RWPE2 (cell line): Measurements from ENCODE around the gene CLMP.
A peak's percentile ranks its signal among the peaks of the same experiment; 100 is the strongest.

Experiments used
- ATAC-seq: fragments of 200-7000 bp; cut with Tn5 transposase; 3 replicates; pipeline ENCODE4 v1.9.1; 2021; ENCODE audit warnings: low read depth
- DNase-seq: peaks from one replicate; pipeline ENCODE4 v3.0.0-alpha.2; 2020; ENCODE audit warnings: low spot score
- H3K27ac ChIP-seq: fragments of 450-650 bp; 2 replicates; pipeline ENCODE4 v1.5.1; 2017; ENCODE audit warnings: mild to moderate bottlenecking; ENCODE audit not compliant: poor library complexity, severe bottlenecking
- H3K27me3 ChIP-seq: fragments of 250-450 bp; sonication (Bioruptor Pico); 2 replicates; pipeline ENCODE4 v1.5.1; 2021; ENCODE audit warnings: mild to moderate bottlenecking, moderate library complexity; ENCODE audit not compliant: insufficient read depth, poor library complexity, severe bottlenecking
- H3K36me3 ChIP-seq: fragments of 250-450 bp; sonication (Bioruptor Pico); 2 replicates; pipeline ENCODE4 v1.5.1; 2020; ENCODE audit warnings: low read depth, mild to moderate bottlenecking, moderate library complexity
- H3K4me1 ChIP-seq: fragments of 250-450 bp; sonication (Bioruptor Pico); 2 replicates; pipeline ENCODE4 v1.5.1; 2021; ENCODE audit warnings: mild to moderate bottlenecking, moderate library complexity; ENCODE audit not compliant: insufficient read depth, poor library complexity, severe bottlenecking
- H3K4me3 ChIP-seq: fragments of 250-450 bp; sonication (Bioruptor Pico); 2 replicates; pipeline ENCODE4 v1.5.1; 2021; ENCODE audit warnings: mild to moderate bottlenecking, moderate library complexity; ENCODE audit not compliant: severe bottlenecking
- H3K9me3 ChIP-seq: fragments of 250-450 bp; sonication (Bioruptor Pico); 2 replicates; pipeline ENCODE4 v1.5.1; 2021; ENCODE audit warnings: mild to moderate bottlenecking, moderate library complexity; ENCODE audit not compliant: severe bottlenecking
- TF ChIP-seq, protein P1 (sequence below): fragments of 450-650 bp; IDR thresholded peaks from one replicate; pipeline ENCODE4 v1.5.1; 2017; ENCODE audit warnings: mild to moderate bottlenecking, moderate library complexity; ENCODE audit not compliant: poor library complexity, severe bottlenecking

CLMP gene

DNA sequence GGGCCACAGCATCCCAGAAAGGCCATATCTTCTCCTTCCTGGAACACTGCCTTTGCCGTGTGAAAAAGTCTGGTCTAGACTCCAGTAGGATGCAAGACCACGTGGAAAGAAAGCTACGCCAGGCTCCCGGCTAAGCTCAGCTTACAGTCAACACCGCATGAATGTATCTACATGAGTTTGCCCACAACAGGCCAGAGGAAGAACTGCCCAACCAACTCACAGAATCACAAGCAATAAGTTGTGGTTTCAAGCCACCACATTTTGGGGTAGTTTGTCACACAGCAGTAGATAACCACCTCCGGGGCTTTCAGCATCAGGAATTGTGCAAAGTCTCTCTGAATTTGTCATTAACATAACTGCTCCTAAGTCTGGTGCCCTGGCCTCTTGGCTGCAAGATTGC, 160.5 kb downstream of the CLMP start:
- TF ChIP-seq, protein P1, sequence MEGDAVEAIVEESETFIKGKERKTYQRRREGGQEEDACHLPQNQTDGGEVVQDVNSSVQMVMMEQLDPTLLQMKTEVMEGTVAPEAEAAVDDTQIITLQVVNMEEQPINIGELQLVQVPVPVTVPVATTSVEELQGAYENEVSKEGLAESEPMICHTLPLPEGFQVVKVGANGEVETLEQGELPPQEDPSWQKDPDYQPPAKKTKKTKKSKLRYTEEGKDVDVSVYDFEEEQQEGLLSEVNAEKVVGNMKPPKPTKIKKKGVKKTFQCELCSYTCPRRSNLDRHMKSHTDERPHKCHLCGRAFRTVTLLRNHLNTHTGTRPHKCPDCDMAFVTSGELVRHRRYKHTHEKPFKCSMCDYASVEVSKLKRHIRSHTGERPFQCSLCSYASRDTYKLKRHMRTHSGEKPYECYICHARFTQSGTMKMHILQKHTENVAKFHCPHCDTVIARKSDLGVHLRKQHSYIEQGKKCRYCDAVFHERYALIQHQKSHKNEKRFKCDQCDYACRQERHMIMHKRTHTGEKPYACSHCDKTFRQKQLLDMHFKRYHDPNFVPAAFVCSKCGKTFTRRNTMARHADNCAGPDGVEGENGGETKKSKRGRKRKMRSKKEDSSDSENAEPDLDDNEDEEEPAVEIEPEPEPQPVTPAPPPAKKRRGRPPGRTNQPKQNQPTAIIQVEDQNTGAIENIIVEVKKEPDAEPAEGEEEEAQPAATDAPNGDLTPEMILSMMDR, result no peak
- Histone ChIP-seq H3K9me3 (no peaks in the 10 kb centered on the region), H3K36me3 (no peaks in the 10 kb centered on the region), H3K4me3 (no peak overlapping the region), H3K4me1 (no peaks in the 10 kb centered on the region), H3K27me3 (no peaks in the 10 kb centered on the region), H3K27ac (no peak overlapping the region)
- no peak for DNase-seq
- ATAC-seq, result no peak

DNA sequence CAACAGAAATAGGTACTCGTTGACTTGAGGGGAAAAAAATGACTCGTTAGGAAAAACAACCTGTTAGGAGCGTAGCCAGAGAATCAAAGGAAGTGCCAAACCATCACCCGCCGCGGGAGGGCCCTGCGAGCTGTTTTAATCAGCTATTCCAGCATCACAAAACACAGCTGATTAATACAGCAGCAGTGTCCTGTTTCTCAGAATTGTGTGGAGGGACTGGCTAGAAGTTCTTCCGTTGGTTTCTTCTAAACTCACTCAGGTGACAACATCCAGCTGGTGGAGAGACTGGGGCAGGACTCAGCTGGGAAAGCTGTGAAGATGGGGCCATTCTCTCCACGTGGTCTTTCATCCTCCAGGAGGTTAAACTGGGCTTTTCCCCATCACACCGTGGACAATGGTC, 161.2 kb downstream of the CLMP start:
- no peaks in the 10 kb centered on the region for H3K9me3 ChIP-seq
- H3K27me3 ChIP-seq, result no peaks in the 10 kb centered on the region
- TF ChIP-seq, protein P1, result no peak
- H3K36me3 ChIP-seq, result no peaks in the 10 kb centered on the region
- DNase-seq (no peak), ATAC-seq (no peak)
- no peak overlapping the region for H3K4me3 ChIP-seq
- H3K27ac ChIP-seq, result no peak overlapping the region
- no peaks in the 10 kb centered on the region for H3K4me1 ChIP-seq

DNA sequence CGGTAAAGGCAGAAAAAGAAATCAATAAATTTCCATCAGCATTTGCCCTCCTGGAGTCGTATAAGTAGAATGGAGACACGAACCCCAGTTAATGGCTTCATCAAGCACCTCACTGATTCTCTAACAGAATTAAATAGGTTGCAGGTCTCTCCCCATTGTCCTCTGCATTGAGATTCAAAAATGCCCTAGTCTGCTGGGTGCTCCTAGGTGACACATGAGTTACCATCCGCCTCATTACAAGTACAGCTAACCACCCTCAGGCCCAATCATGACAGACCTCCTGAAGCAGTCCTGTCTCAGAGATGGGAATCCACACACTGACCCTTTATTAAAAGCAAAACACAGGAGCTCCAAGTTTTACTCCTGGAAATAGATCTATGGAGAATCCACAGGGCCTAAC, 164.5 kb downstream of the CLMP start:
- Histone ChIP-seq H3K27me3 (no peaks in the 10 kb centered on the region), H3K4me1 (no peaks in the 10 kb centered on the region), H3K4me3 (no peak overlapping the region), H3K36me3 (no peaks in the 10 kb centered on the region), H3K9me3 (no peaks in the 10 kb centered on the region), H3K27ac (no peak overlapping the region)
- ATAC-seq, result no peak
- TF ChIP-seq, protein P1, result no peak
- DNase-seq, result no peak

DNA sequence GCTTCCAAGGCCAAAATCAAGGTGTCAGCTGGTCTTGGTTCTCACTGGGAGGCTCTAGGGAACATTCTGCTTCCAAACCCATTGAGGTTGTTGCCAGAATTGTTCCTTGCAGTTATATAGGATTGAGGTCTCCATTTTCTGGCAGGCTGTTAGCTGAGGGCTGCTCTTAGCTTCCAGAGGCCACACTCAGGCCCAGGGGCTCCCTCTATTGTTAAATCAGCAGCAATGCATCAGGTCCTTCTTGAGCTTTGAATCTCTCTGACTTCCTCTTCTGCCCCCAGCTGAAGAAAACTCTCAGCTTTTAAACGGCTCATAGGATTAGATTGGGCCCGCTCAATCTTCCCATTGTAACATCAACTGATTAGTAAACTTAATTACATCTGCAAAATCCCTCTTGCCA, 174.1 kb downstream of the CLMP start:
- Histone ChIP-seq H3K27ac (no peak overlapping the region), H3K36me3 (no peaks in the 10 kb centered on the region), H3K4me3 (no peak overlapping the region), H3K9me3 (no peaks in the 10 kb centered on the region), H3K27me3 (no peaks in the 10 kb centered on the region), H3K4me1 (no peaks in the 10 kb centered on the region)
- peak; percentile 63; the same call in 2 of the 3 replicates for ATAC-seq
- TF ChIP-seq, protein P1, result peak; percentile 68
- DNase-seq, result no peak
